Activated naive CD4-positive, alpha-beta T cell treated with anti-CD3 and anti-CD28 coated beads, Interleukin-2, amount 50 U/mL, for 24 hours (primary cell): ENCODE data around the gene ATP6V0E1.
"Not testable (repeated sequence)": the region's sequence is repeated elsewhere in the genome, so short reads cannot be mapped to it uniquely, and the experiment has no call there.

Experiments used
- H3K27ac Mint-ChIP-seq: one replicate; pipeline ENCODE4 v1.8.0; 2021; ENCODE audit warnings: mild to moderate bottlenecking, mixed read lengths
- H3K27me3 Mint-ChIP-seq: one replicate; pipeline ENCODE4 v1.8.0; 2021; ENCODE audit warnings: mixed read lengths
- H3K36me3 Mint-ChIP-seq: one replicate; pipeline ENCODE4 v1.8.0; 2021; ENCODE audit warnings: mixed read lengths
- H3K4me1 Mint-ChIP-seq: one replicate; pipeline ENCODE4 v1.8.0; 2021; ENCODE audit warnings: mixed read lengths
- H3K4me3 Mint-ChIP-seq: one replicate; pipeline ENCODE4 v1.8.0; 2021; ENCODE audit warnings: mild to moderate bottlenecking, mixed read lengths
- H3K9me3 Mint-ChIP-seq: one replicate; pipeline ENCODE4 v1.8.0; 2021; ENCODE audit warnings: mixed read lengths

Gene ATP6V0E1

DNA sequence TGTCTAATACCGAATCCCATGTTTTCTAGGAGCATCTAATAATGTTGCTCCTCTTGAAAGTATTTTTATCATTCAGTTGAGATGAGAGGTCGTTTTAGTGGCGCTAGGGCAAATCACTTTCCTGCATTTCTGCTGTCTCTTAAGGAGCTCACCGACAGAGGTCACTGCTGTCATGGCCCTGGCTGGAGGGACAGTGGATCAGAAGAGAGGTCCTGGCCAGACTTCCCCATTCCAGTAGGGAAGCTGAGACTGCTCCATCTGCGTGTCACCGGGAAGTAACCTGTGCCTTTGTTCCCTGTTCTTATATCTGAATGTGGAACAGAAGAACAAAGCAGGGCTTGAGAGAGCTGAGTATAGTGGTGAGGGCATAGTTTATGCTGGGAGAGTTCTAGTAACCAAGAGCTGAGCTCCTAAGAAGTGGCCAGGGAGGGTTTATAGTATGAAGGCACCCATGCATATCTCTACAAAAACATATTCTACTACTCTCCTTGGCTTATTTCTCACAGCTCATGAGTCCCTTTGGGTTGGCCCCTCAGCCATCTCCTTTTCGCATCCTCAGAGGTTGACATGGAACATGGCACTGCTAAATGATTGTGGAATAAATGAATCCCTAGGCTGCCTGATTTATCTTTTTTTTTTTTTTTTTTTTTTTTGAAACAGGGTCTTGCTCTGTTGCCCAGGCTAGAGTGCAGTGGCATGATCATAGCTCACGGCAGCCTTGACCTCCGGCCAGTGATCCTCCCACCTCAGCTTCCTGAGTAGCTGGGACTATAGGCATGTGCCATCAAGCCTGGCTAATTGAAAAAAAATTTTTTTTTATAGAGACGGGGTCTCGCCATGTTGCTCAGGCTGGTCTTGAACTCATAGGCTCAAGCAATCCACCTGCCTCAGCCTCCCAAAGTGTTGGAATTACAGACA is 27.2 kb downstream of the ATP6V0E1 start:
- Mint-ChIP-seq H3K27me3 (no peaks in the 10 kb centered on the region), H3K36me3 (peaks cover 13% of the 10 kb centered on the region), H3K4me3 (no peak overlapping the region), H3K4me1 (peaks cover 71% of the 10 kb centered on the region), H3K27ac (no peak overlapping the region), H3K9me3 (no peaks in the 10 kb centered on the region)

GRCh38 chr5:173011566-173011965 is 28.0 kb downstream of the ATP6V0E1 start:
- peaks cover 71% of the 10 kb centered on the region for H3K4me1 Mint-ChIP-seq
- H3K9me3 Mint-ChIP-seq, result no peaks in the 10 kb centered on the region
- no peak overlapping the region for H3K4me3 Mint-ChIP-seq
- no peaks in the 10 kb centered on the region for H3K27me3 Mint-ChIP-seq
- H3K36me3 Mint-ChIP-seq, result peaks cover 13% of the 10 kb centered on the region
- peak overlapping the region; percentile 30 for H3K27ac Mint-ChIP-seq

GRCh38 chr5:173012882-173013281 is 29.3 kb downstream of the ATP6V0E1 start:
- H3K36me3 Mint-ChIP-seq, result peaks cover 10% of the 10 kb centered on the region
- H3K4me3 Mint-ChIP-seq, result no peak overlapping the region
- H3K27me3 Mint-ChIP-seq, result no peaks in the 10 kb centered on the region
- H3K4me1 Mint-ChIP-seq, result peaks cover 66% of the 10 kb centered on the region
- peak overlapping the region; percentile 17 for H3K27ac Mint-ChIP-seq
- no peaks in the 10 kb centered on the region for H3K9me3 Mint-ChIP-seq

DNA sequence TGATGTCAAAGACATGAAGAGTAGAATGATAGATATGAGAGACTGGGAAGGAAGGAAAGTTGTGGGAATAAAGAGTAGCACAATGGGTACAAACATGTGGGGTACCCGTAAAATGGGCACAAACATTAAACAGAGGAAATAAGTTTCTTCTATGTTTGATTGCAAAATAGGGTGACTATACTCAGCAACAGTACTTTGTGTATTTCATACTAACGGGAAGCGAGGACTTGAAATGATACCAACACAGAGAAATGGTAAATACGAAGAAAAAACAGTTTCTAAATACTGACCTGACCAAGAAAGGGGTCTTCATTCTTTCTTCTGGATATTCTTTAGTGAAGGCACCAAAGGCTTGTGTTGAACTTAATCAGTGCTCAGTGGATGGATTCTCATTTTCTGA is 31.1 kb downstream of the ATP6V0E1 start:
- H3K9me3 Mint-ChIP-seq, result no peaks in the 10 kb centered on the region
- H3K4me3 Mint-ChIP-seq, result no peak overlapping the region
- H3K27ac Mint-ChIP-seq, result peak overlapping the region; percentile 76
- peaks cover 14% of the 10 kb centered on the region for H3K36me3 Mint-ChIP-seq
- H3K27me3 Mint-ChIP-seq, result no peaks in the 10 kb centered on the region
- peaks cover 73% of the 10 kb centered on the region for H3K4me1 Mint-ChIP-seq

DNA sequence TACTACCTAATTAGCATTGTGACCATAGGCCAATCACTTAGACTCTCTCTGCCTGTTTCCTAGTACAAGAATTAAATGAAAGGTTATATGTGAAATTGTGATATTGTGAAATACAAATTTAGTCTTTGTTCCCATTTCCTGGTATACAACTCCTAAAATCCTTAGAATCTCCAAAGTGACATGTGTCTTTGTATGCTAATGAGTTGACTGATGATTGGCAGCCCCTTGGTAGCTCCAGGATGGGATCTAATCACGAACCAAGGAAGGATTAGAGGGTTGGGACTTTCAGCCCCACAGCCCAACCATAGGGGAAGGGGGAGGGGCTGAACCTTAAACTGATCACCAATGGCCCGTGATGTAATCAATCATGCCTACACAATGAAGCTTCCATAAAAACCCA is 31.6 kb downstream of the ATP6V0E1 start:
- no peaks in the 10 kb centered on the region for H3K27me3 Mint-ChIP-seq
- H3K9me3 Mint-ChIP-seq, result no peaks in the 10 kb centered on the region
- peaks cover 16% of the 10 kb centered on the region for H3K36me3 Mint-ChIP-seq
- H3K27ac Mint-ChIP-seq, result peak overlapping the region; percentile 68
- peaks cover 73% of the 10 kb centered on the region for H3K4me1 Mint-ChIP-seq
- no peak overlapping the region for H3K4me3 Mint-ChIP-seq

DNA sequence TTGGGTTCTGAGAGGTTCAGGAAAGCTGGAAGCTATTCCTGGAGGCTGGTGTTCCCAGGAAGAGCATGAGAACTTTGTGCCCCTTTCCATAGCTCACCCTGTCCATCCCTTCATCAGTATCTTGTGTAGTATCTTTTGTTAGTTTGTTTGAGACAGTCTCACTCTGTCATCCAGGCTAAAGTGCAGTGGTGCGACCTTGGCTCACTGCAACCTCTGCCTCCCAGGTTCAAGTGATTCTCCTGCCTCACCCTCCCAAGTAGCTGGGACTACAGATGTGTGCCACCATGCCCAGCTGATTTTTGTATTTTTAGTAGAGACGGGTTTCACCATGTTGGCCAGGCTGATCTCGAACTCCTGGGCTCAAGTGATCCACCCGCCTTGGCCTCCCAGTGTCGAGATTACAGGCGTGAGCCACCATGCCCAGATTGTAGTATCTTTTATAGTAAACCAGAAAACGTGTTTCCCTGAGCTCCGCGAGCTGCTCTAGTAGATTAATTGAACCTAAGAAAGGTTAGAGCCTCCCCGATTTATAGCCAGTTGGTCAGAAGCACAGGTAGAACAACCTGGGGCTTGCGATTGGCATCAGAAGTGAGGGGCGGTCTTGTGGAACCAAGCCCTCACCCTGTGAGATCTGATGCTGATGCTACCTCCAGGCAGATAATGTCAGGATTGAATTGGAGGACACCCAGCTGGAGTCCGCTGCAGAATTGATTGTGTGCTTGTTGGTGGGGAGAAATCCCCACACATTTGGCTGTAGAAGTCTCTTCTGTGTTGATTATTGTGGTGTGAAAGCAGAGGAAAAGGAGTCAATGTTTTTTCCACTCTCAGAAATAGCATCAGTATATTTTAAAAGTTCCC is 32.3 kb downstream of the ATP6V0E1 start:
- Mint-ChIP-seq H3K36me3 (peaks cover 16% of the 10 kb centered on the region), H3K27ac (peak overlapping the region; percentile 56), H3K4me1 (peaks cover 71% of the 10 kb centered on the region)

DNA sequence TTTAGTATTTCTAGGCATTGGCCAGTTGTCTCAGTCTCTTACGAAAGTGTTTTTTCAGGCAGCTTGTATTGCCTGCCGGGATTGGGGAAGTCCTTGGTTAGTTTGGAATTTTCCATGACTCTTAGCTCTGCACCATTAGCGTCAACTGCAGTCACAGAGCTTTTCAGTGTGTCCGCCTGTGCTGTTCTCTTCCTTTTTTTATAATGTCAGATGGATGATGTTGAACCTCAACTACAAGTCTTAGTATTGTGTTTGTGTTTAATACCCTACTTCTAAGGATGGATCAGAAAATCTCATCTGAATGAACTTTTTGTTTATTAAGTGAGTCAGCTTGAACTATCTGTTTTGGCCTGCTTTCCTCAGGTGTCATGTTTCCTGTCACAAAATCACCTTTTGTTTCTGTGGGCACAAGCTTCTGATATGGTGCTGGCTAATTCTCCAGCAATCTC is 33.1 kb downstream of the ATP6V0E1 start:
- Mint-ChIP-seq H3K4me1 (peaks cover 71% of the 10 kb centered on the region), H3K27me3 (no peaks in the 10 kb centered on the region), H3K4me3 (no peak overlapping the region), H3K9me3 (no peaks in the 10 kb centered on the region), H3K27ac (peak overlapping the region; percentile 56), H3K36me3 (peaks cover 14% of the 10 kb centered on the region)

More for the DNA sequence above, 32.3 kb downstream of the ATP6V0E1 start:
- Mint-ChIP-seq H3K4me3 (no peak overlapping the region), H3K27me3 (no peaks in the 10 kb centered on the region), H3K9me3 (no peaks in the 10 kb centered on the region)

DNA sequence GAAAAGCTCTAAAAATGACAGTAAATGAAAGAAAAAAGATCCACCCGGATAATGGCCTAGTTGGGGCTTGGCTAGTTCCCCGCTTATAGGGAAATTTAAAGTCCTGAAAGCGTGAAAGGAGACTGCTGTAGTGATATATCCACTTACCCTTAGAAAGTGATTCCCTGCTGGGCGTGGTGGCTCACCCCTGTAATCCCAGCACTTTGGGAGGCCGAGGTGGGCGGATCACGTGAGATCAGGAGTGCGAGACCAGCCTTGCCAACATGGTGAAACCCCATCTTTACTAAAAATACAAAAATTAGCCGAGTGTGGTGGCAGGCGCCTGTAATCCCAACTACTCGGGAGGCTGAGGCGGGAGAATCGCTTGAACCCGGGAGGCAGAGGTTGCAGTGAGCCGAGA is 33.5 kb downstream of the ATP6V0E1 start:
- not testable (repeated sequence) for H3K9me3 Mint-ChIP-seq, H3K4me3 Mint-ChIP-seq, H3K27me3 Mint-ChIP-seq
- H3K36me3 Mint-ChIP-seq, result peaks cover 14% of the 10 kb centered on the region
- H3K4me1 Mint-ChIP-seq, result peaks cover 68% of the 10 kb centered on the region
- H3K27ac Mint-ChIP-seq, result peak overlapping the region; percentile 56

GRCh38 chr5:173018358-173018757 is 34.8 kb downstream of the ATP6V0E1 start:
- Mint-ChIP-seq H3K27ac (peak overlapping the region; percentile 24), H3K4me1 (peaks cover 62% of the 10 kb centered on the region), H3K4me3 (no peak overlapping the region), H3K9me3 (no peaks in the 10 kb centered on the region), H3K36me3 (peaks cover 17% of the 10 kb centered on the region), H3K27me3 (no peaks in the 10 kb centered on the region)

DNA sequence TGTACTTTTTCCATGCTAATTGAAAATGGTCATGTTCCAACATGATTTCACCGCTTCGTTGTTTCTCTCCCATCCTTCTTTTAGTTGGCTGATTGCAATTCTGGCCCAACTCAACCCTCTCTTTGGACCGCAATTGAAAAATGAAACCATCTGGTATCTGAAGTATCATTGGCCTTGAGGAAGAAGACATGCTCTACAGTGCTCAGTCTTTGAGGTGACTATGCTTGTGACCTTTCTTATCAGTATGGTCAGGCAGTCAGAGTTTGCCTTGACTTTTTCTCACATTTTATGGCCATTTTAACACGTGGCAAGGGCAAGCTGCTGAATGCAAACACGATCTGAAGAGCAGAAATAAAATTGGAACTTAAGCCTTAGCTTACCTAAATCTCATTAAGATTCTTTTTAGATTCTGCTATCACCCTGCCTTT is 36.6 kb downstream of the ATP6V0E1 start:
- peaks cover 15% of the 10 kb centered on the region for H3K36me3 Mint-ChIP-seq
- H3K4me1 Mint-ChIP-seq, result peaks cover 55% of the 10 kb centered on the region
- H3K27ac Mint-ChIP-seq, result peak overlapping the region; percentile 10
- no peak overlapping the region for H3K4me3 Mint-ChIP-seq
- no peaks in the 10 kb centered on the region for H3K9me3 Mint-ChIP-seq
- no peaks in the 10 kb centered on the region for H3K27me3 Mint-ChIP-seq

GRCh38 chr5:173020643-173021042 is 37.1 kb downstream of the ATP6V0E1 start:
- Mint-ChIP-seq H3K27me3 (no peaks in the 10 kb centered on the region), H3K36me3 (peaks cover 15% of the 10 kb centered on the region), H3K9me3 (no peaks in the 10 kb centered on the region), H3K4me3 (no peak overlapping the region), H3K4me1 (peaks cover 53% of the 10 kb centered on the region), H3K27ac (no peak overlapping the region)

DNA sequence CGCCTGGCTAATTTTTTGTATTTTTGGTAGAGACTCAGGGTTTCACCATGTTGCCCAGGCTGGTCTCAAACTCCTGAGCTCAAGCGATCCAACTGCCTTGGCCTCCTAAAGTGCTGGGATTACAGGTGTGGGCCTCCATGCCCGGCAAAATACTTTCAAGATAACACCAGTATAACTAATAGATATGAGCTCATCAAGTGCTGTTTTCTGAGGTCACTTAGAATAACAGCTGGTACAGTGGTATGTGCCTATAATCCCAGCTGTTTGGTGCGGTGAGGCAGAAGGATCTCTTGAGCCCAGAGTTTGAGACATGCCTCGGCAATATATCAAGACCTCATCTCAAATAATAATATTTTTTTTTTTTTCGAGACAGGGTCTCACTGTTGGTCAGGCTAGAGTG is 42.1 kb downstream of the ATP6V0E1 start:
- H3K27me3 Mint-ChIP-seq, result no peaks in the 10 kb centered on the region
- no peaks in the 10 kb centered on the region for H3K9me3 Mint-ChIP-seq
- H3K4me1 Mint-ChIP-seq, result peaks cover 27% of the 10 kb centered on the region
- H3K36me3 Mint-ChIP-seq, result peaks cover 7% of the 10 kb centered on the region
- no peak overlapping the region for H3K27ac Mint-ChIP-seq
- H3K4me3 Mint-ChIP-seq, result no peak overlapping the region

DNA sequence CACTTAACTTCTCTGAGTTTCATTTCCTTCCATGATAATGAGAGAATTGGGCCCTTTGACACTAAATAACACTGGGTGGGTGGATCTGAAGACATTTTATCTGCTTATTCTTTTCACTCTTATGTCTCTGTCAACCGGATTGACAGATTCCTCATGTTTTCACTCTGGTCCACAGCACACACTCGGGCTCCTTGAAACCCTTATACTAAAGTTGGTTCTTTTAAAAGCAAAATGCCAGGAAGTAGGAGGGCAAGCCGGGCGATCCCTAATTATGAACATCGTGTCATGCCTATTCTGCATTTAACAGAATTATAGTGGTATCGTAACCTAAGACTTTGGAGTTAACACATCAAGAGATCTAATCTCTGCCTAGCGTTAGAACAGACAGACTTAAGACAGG is 44.3 kb downstream of the ATP6V0E1 start:
- peaks cover 3% of the 10 kb centered on the region for H3K36me3 Mint-ChIP-seq
- H3K27me3 Mint-ChIP-seq, result no peaks in the 10 kb centered on the region
- no peak overlapping the region for H3K27ac Mint-ChIP-seq
- no peak overlapping the region for H3K4me3 Mint-ChIP-seq
- H3K4me1 Mint-ChIP-seq, result peaks cover 16% of the 10 kb centered on the region
- H3K9me3 Mint-ChIP-seq, result no peaks in the 10 kb centered on the region

GRCh38 chr5:173028811-173029327 is 45.3 kb downstream of the ATP6V0E1 start:
- peaks cover 24% of the 10 kb centered on the region for H3K4me1 Mint-ChIP-seq

DNA sequence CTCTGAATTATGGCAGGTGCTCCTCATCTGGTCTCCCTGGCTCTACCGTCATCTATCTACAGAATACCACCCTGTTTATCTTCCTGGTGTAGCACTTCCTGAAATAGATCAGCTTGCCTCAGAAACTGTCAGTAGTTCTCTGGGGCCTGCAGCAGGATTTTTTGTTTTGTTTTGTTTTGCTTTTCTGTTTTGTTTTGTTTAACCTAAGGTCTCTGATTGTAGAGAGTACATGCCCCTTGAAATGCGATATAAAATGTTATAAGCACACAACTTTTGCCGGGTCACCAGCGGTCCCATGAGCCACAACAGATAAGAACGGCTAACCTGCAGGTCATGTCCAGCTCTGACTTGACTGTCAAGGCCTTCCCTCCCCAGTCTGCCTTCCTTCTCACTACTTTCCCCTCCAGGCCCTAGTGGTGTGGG is 45.9 kb downstream of the ATP6V0E1 start:
- Mint-ChIP-seq H3K27ac (no peak overlapping the region), H3K27me3 (no peaks in the 10 kb centered on the region), H3K36me3 (peaks cover 4% of the 10 kb centered on the region), H3K4me3 (no peak overlapping the region), H3K9me3 (no peaks in the 10 kb centered on the region), H3K4me1 (peaks cover 28% of the 10 kb centered on the region)

More at GRCh38 chr5:173028811-173029327, 45.3 kb downstream of the ATP6V0E1 start:
- Mint-ChIP-seq H3K9me3 (no peaks in the 10 kb centered on the region), H3K4me3 (no peak overlapping the region), H3K27me3 (no peaks in the 10 kb centered on the region), H3K27ac (no peak overlapping the region), H3K36me3 (peaks cover 5% of the 10 kb centered on the region)
